Occipital lobe (tissue), 2 donors: ENCODE measurements around the gene PIGK. TPM values are rescaled to one million over a fixed set of nuclear protein-coding genes. Genes with fewer than 3 reads are reported as not detected.
A peak's percentile ranks its signal among the peaks of the same experiment; 100 is the strongest.
"Not testable (repeated sequence)": the region's sequence is repeated elsewhere in the genome, so short reads cannot be mapped to it uniquely, and the experiment has no call there.

ENCODE experiments used
- DNase-seq: peaks from one replicate; lab custom pipeline; 2025; lab: John Stamatoyannopoulos, UW
- total RNA-seq: library from RNA; depleted of rRNA; stranded (reverse); fragments of >200 nt; gene quantifications from one replicate; pipeline ENCODE4 v1.2.3, GENCODE V29; 2014

PIGK gene
- 30.7 TPM for total RNA-seq

- peak; percentile 75 for DNase-seq
These were observed at the start of gene PIGK for GRCh38 chr1:77219166-77219887. TSS of gene PIGK (minus strand) at chr1:77219430. CDS start at chr1:77219402, 28 bp downstream.

GRCh38 chr1:77267035-77267434 is 47.8 kb upstream of the PIGK start:
- no peak for DNase-seq

- DNase-seq, result no peak
These were observed 46.0 kb upstream of the PIGK start for GRCh38 chr1:77265180-77265579.

GRCh38 chr1:77263708-77264107 is 44.5 kb upstream of the PIGK start:
- DNase-seq, result no peak

GRCh38 chr1:77253211-77253610 is 34.0 kb upstream of the PIGK start:
- no peak for DNase-seq

- no peak for DNase-seq
These were observed 30.9 kb upstream of the PIGK start for GRCh38 chr1:77250126-77250525.

- DNase-seq, result no peak
These were observed 26.6 kb upstream of the PIGK start for GRCh38 chr1:77245830-77246229.

GRCh38 chr1:77239311-77239710 is 20.1 kb upstream of the PIGK start:
- DNase-seq, result no peak

- DNase-seq, result no peak
These were observed 19.2 kb upstream of the PIGK start for GRCh38 chr1:77238462-77238861.

- no peak for DNase-seq
These were observed 15.7 kb upstream of the PIGK start for GRCh38 chr1:77234943-77235342.

- no peak for DNase-seq
These were observed 14.9 kb upstream of the PIGK start for GRCh38 chr1:77234096-77234495.

GRCh38 chr1:77232829-77233228 is 13.6 kb upstream of the PIGK start:
- no peak for DNase-seq

- DNase-seq, result no peak
These were observed 10.8 kb upstream of the PIGK start for GRCh38 chr1:77230051-77230450.

- no peak for DNase-seq
These were observed 9.6 kb upstream of the PIGK start for GRCh38 chr1:77228836-77229235.

GRCh38 chr1:77227381-77227780 is 8.2 kb upstream of the PIGK start:
- DNase-seq, result no peak

GRCh38 chr1:77222496-77222895 is 3.3 kb upstream of the PIGK start:
- no peak for DNase-seq

- no peak for DNase-seq
These were observed 1.6 kb upstream of the PIGK start for GRCh38 chr1:77220687-77221463.

- DNase-seq, result no peak
These were observed 609 bp downstream of the PIGK start for GRCh38 chr1:77218477-77219165.

- not testable (repeated sequence) for DNase-seq
These were observed 15.2 kb downstream of the PIGK start for GRCh38 chr1:77204043-77204442.

- DNase-seq, result no peak
These were observed 16.5 kb downstream of the PIGK start for GRCh38 chr1:77202751-77203150.

- no peak for DNase-seq
These were observed 18.4 kb downstream of the PIGK start for GRCh38 chr1:77200806-77201205.

GRCh38 chr1:77200293-77200692 is 18.9 kb downstream of the PIGK start:
- DNase-seq, result no peak
